HCEC 1CT (cell line): ENCODE results near the gene MIPEP.

ENCODE experiments used
- DNase-seq: peaks from one replicate; pipeline ENCODE4 v3.0.0-alpha.2; 2017

The MIPEP gene

GRCh38 chr13:23740002-23740401 is 149.2 kb downstream of the MIPEP start:
- DNase-seq: no peak

DNA sequence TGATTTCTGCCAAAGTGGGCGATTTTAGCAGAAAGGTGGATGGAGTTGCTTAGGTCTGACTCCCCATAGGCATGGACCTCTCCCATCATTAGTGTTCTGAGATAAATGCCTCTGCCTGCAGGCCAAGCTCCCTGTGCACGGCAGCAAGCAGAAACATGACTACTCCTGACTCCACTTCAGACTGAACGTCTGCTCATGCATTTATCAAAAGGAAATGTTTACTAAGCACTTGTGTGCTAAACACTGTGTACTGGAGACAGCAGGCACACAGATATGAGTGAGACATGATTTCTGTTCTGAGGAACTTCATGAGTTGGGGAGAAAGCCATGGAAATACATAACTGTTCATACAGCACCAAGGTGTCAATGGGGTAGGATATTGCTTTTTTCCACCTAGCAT is 149.6 kb downstream of the MIPEP start:
- DNase-seq: no peak

GRCh38 chr13:23736541-23736940 is 152.7 kb downstream of the MIPEP start:
- DNase-seq: no peak

DNA sequence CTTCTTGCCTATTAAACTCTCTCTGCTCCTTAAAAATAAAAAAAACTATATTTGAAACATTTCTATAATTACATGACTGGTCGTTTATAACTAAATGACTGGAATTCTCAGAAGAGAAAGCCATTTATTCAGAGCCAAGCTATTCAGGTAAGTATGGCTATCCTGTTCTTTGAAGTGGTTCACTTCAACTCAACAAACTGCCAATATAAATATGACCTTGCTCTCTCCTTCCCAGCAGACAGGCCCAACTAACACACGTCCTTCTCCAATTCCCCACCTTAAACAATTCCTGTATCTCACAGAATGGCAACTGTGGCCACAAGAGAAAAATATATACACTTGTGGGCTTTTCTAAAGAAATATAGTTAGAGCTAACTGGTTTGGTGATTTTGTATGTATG is 153.9 kb downstream of the MIPEP start:
- no peak for DNase-seq

GRCh38 chr13:23731709-23732108 is 157.5 kb downstream of the MIPEP start:
- no peak for DNase-seq

- no peak for DNase-seq
Measured at GRCh38 chr13:23730251-23730650, 158.9 kb downstream of the MIPEP start.

- DNase-seq: no peak
Measured at GRCh38 chr13:23729531-23729930, 159.7 kb downstream of the MIPEP start.

DNA sequence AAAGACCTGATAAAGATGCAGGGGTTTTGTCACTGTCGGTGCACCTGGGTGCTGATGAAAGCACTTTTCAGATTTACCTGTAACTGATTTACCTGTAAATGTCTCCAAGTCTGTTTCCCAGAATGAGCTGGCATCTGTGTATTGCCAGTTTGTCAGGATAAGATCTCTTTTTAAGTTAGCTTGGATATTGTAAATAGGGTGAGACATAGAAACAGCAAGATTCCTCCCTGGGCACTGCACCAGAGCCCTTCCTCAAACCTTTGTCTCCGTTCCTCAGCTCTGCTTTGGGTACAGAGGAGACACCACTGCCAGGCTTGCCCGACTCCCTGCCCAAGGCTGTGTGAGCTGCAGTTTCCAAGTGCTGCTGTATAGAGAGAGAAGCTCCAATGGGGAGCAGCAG is 160.4 kb downstream of the MIPEP start:
- DNase-seq: no peak

GRCh38 chr13:23725922-23726321 is 163.3 kb downstream of the MIPEP start:
- no peak for DNase-seq

GRCh38 chr13:23724196-23724970 is 164.8 kb downstream of the MIPEP start:
- DNase-seq: peak; percentile 7

GRCh38 chr13:23723471-23723870 is 165.7 kb downstream of the MIPEP start:
- peak; percentile 52 for DNase-seq

- DNase-seq: no peak
Measured at GRCh38 chr13:23722726-23723453, 166.3 kb downstream of the MIPEP start.

GRCh38 chr13:23718996-23719395 is 170.2 kb downstream of the MIPEP start:
- DNase-seq: no peak

GRCh38 chr13:23716401-23716800 is 172.8 kb downstream of the MIPEP start:
- DNase-seq: no peak

DNA sequence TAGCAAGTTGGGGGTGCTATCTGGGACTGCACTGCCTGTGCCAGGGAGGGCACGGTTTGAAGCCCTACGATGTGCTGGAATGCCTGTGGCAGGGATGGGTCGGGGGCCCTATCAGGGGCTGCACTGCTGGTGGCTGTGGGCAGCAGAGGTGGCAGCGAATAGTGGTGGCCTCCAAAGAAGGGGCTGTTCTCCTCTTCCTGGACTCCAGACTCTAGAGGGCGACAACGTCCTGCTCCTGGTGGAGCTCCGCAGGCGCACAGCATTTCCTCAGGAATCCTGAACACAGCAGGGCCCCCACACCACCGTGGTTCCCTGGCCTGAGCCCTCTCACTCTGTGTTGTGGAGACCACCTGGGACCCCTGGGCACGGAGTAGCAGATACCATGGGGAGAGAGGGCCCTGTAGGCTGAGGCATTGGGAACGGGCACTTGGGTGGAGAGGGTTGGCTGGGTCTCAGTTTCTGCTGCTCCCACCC is 173.4 kb downstream of the MIPEP start:
- no peak for DNase-seq

GRCh38 chr13:23715092-23715761 is 174.0 kb downstream of the MIPEP start:
- DNase-seq: no peak

- no peak for DNase-seq
Measured at GRCh38 chr13:23714672-23715071, 174.5 kb downstream of the MIPEP start.

- DNase-seq: no peak
Measured at GRCh38 chr13:23711355-23711754, 177.8 kb downstream of the MIPEP start.

- no peak for DNase-seq
Measured at GRCh38 chr13:23710366-23710765, 178.8 kb downstream of the MIPEP start.

GRCh38 chr13:23709536-23709935 is 179.7 kb downstream of the MIPEP start:
- DNase-seq: peak; percentile 15

GRCh38 chr13:23707674-23708073 is 181.5 kb downstream of the MIPEP start:
- DNase-seq: peak; percentile 31

DNA sequence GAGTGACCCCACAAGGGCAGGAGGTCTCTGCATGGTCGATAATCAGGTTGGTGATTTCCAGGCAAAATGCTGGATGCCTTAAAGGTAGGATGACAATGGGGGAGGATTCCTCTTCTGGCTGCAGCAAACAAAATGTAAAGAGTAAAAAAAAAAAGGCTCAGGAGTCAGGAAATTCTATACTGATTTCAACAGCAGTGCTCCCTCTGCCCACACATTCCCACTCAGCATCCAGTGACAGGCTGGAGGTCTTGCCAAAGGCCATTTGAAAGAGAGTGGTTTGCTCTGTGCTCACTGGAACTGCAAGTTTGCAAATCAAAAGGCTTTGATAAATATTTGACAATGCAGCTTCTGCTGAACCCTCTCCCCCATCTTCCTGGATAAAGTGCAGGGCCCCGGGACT is 183.6 kb downstream of the MIPEP start:
- no peak for DNase-seq

DNA sequence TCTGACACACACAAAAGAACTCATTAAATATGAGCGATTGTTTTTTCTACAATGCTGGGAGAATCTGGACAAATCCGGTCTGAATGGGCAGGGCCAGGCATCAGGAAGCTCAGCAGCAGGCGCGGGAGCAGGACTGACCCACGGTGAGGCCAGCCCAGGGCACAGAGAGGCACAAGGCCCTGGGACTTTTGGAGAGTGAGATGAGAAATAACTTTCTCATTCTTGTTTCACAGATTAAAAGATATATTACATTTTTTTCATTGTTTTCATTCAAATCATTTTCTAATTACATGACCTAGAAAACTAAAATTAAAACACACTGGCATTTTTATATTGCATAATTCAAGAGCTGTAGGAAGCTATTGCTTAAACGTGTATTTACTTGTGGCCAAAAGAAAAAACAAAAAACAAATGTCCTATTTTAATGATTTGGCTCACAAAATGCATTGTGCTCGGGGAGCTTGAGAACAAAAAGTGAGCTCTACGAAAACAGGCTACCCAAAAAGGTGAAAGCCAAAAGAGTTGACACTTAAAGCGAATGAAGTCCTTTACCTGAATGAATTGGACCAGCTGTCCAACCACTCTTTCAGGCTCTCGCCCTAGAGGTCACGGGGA is 185.8 kb downstream of the MIPEP start:
- no peak for DNase-seq
